B cell (primary cell): ENCODE results near the gene PPP1R3D. TPM values are rescaled to one million over a fixed set of nuclear protein-coding genes. Genes with fewer than 3 reads are reported as not detected.

ENCODE experiments used
- ATAC-seq: fragments of 200-7000 bp; cut with Tn5 transposase; one replicate; pipeline ENCODE4 v1.10.0; 2021; ENCODE audit warnings: low read depth, mild to moderate bottlenecking, moderate number of reproducible peaks, moderate library complexity
- CTCF ChIA-PET: fragments of 350-600 bp; sonication (Branson Sonifier 250); formaldehyde crosslinking; loops from one replicate; lab custom pipeline; 2021; ENCODE audit warnings: antibody characterized with exemption, inconsistent platforms; lab: Charles Lee
- POLR2A ChIA-PET: fragments of 350-600 bp; sonication (Branson Sonifier 250); formaldehyde crosslinking; loops from one replicate; lab custom pipeline; 2021; ENCODE audit warnings: antibody characterized with exemption; lab: Charles Lee
- DNase-seq: peaks from one replicate; pipeline ENCODE4 v3.0.0; 2013
- H2AFZ ChIP-seq: 2 replicates; pipeline ENCODE4 v1.6.1; 2012; ENCODE audit warnings: mild to moderate bottlenecking, low read depth, low read length; ENCODE audit not compliant: insufficient read depth, poor library complexity, severe bottlenecking
- H3K27ac ChIP-seq, 2 donors: 1 replicate in 1 of 2; 2 replicates in 1 of 2; pipeline ENCODE4 v1.5.1; 2012 to 2013; ENCODE audit warnings: low read length in 2 of 2, mild to moderate bottlenecking in 2 of 2, moderate library complexity in 1 of 2
- H3K27me3 ChIP-seq, 4 experiments: fragments of 200-600 bp in 1 of 4; sonication (generic) in 1 of 4; replicated peaks in 1 of 4; 1 replicate in 2 of 4; 2 replicates in 2 of 4; pipeline versions ENCODE4 v1.6.1 to v1.7.0; 2013 to 2016; ENCODE audit warnings: low read length in 3 of 4, mild to moderate bottlenecking in 2 of 4, mixed read lengths in 1 of 4, moderate library complexity in 1 of 4; ENCODE audit not compliant: insufficient read depth in 4 of 4, control insufficient read depth in 3 of 4; ENCODE audit errors: control extremely low read depth in 1 of 4
- H3K36me3 ChIP-seq, 2 experiments: replicated peaks in 1 of 2; 1 replicate in 1 of 2; 2 replicates in 1 of 2; pipeline versions ENCODE4 v1.6.1 to v1.7.1; 2013; ENCODE audit warnings: low read length in 1 of 2; ENCODE audit not compliant: insufficient read depth in 2 of 2, control insufficient read depth in 1 of 2; ENCODE audit errors: control extremely low read depth in 1 of 2, extremely low read depth in 1 of 2
- H3K4me1 ChIP-seq, 2 donors: fragments of 200-600 bp in 1 of 2; sonication (generic) in 1 of 2; 1 replicate in 1 of 2; 2 replicates in 1 of 2; pipeline versions ENCODE4 v1.5.1 to v1.6.1; 2013 to 2017; ENCODE audit warnings: low read length in 2 of 2; ENCODE audit not compliant: control insufficient read depth in 2 of 2, insufficient read depth in 2 of 2
- H3K4me2 ChIP-seq: replicated peaks from 2 replicates; pipeline ENCODE3; 2012; ENCODE audit warnings: mild to moderate bottlenecking, low read depth, low read length; ENCODE audit not compliant: poor library complexity, severe bottlenecking
- H3K4me3 ChIP-seq, 5 experiments: fragments of 200-600 bp in 1 of 5; sonication (generic) in 1 of 5; 1 replicate in 3 of 5; 2 replicates in 2 of 5; pipeline versions ENCODE4 v1.5.1 to v1.7.0; 2011 to 2016; ENCODE audit warnings: low read length in 4 of 5, mild to moderate bottlenecking in 4 of 5, low read depth in 2 of 5, control low read depth in 1 of 5, moderate library complexity in 1 of 5; ENCODE audit not compliant: insufficient read depth in 1 of 5; ENCODE audit errors: control extremely low read depth in 1 of 5, extremely low read depth in 1 of 5
- H3K79me2 ChIP-seq: fragments of 200-600 bp; sonication (generic); one replicate; pipeline ENCODE4 v1.6.0; 2016; ENCODE audit warnings: low read length; ENCODE audit not compliant: control insufficient read depth, insufficient read depth
- H3K9ac ChIP-seq: fragments of 200-600 bp; sonication (generic); 2 replicates; pipeline ENCODE4 v1.6.1; 2017; ENCODE audit warnings: mild to moderate bottlenecking, low read length, moderate library complexity
- H3K9me3 ChIP-seq, 3 donors: one replicate each; pipeline versions ENCODE4 v1.6.1 to v1.7.1; 2013; ENCODE audit warnings: low read length in 2 of 3; ENCODE audit not compliant: control insufficient read depth in 2 of 3, insufficient read depth in 1 of 3; ENCODE audit errors: control extremely low read depth in 1 of 3
- H4K20me1 ChIP-seq: 2 replicates; pipeline ENCODE4 v1.6.0; 2012; ENCODE audit warnings: mild to moderate bottlenecking, low read length; ENCODE audit not compliant: insufficient read depth, control insufficient read depth, poor library complexity, severe bottlenecking
- H3K27ac Mint-ChIP-seq: one replicate; pipeline ENCODE4 v1.8.0; 2021; ENCODE audit warnings: mixed read lengths
- H3K27me3 Mint-ChIP-seq: one replicate; pipeline ENCODE4 v1.8.0; 2021; ENCODE audit warnings: mixed read lengths
- H3K4me1 Mint-ChIP-seq: one replicate; pipeline ENCODE4 v1.8.0; 2021; ENCODE audit warnings: mixed read lengths
- H3K4me3 Mint-ChIP-seq: one replicate; pipeline ENCODE4 v1.8.0; 2021; ENCODE audit warnings: mixed read lengths
- H3K9me3 Mint-ChIP-seq: one replicate; pipeline ENCODE4 v1.8.0; 2022; ENCODE audit warnings: mixed read lengths; ENCODE audit not compliant: insufficient read depth
- EZH2 ChIP-seq: IDR thresholded peaks from 2 replicates; pipeline ENCODE4 v1.6.1; 2012; ENCODE audit warnings: borderline replicate concordance, low read depth, mild to moderate bottlenecking, moderate library complexity, low read length; ENCODE audit not compliant: insufficient read depth, poor library complexity, severe bottlenecking
- WGBS: methylation state at CpG from one replicate; pipeline ENCODE4 v1.1.5; 2013; ENCODE audit warnings: missing lambda C conversion rate; ENCODE audit not compliant: insufficient coverage; 5-methylcytosine and 5-hydroxymethylcytosine counted together
- intact Hi-C: fragments of 100-400 bp; cut with micrococcal nuclease; formaldehyde crosslinking; loops from one replicate; pipeline ENCODE4 v1.10.0; 2022
- polyA plus RNA-seq: library from polyadenylated mRNA; depleted of rRNA; stranded (reverse); fragments of >200 nt; gene quantifications from 2 replicates; pipeline ENCODE4 v1.2.3, GENCODE V29; 2012
- total RNA-seq, 2 donors: library from RNA; stranded (reverse); fragments of 120-200 nt in 1 of 2; gene quantifications; 1 replicate in 1 of 2; 2 replicates in 1 of 2; pipeline versions ENCODE4 v1.2.3 to v1.2.4, GENCODE V29; 2013 to 2022
- TF ChIP-seq, protein P1 (sequence below): fragments of 200-600 bp; IDR thresholded peaks from one replicate; pipeline ENCODE4 v1.8.0; 2022; ENCODE audit warnings: antibody characterized with exemption, mild to moderate bottlenecking

PPP1R3D gene
- total and polyA plus RNA-seq, 2 donors (not counting 1 experiment from before 2014, with no cell fraction given) = 1.2 to 13.6 TPM

DNA sequence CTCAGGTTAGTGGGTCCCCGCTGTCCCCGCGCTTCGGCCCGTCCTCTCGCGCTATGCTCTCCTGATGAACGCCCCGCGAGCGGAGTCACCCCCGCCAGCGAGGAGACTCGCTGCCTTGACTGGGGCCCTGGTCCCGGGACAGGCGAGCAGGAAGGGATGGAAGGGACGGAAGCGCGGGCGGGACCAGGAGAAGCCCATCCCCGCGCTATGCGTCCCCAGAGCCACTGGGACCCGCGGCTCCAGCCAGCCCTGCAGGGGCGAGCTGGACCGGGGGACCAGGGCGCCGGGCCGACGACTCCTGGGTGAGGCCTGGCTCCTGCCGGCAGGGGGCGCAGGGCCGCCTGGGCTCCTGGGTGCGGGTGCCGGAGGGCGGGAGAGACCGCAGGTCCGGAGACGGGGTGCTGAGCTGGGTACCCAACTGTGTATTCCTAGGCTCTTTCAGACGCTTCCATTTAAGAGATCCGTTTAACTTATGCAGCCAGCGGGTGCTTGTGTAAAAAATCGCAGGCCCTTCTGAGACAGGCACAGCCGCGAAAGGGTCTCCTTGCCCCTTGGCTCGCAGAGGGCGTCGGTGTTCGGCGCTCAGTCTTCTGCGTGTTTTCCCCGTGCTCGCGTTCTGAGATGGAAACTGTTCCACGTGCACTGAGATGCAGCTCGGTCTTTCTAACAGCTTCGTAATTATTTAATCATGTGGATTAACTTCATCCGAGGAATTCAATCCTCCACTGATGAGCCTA is 6.1 kb downstream of the PPP1R3D start:
- peak overlapping the region; percentile 46 for H3K27ac Mint-ChIP-seq
- no peaks in the 10 kb centered on the region for H3K27me3 Mint-ChIP-seq
- 10% methylated on average over 56 of the region's 59 CpGs for WGBS
- Histone ChIP-seq H3K27ac (no peak overlapping the region), H3K4me2 (peak overlapping the region; percentile 89), H3K9ac (peak overlapping the region; percentile 68), H3K36me3 (no peaks in the 10 kb centered on the region), H4K20me1 (no peaks in the 10 kb centered on the region), H3K27me3 (no peaks in the 10 kb centered on the region), H3K4me3 (peak overlapping the region in 4 of 5 experiments; percentile 51 to 69 (median 63)), H3K79me2 (peaks cover 6% of the 10 kb centered on the region), H3K4me1 (peaks cover 13 to 14% of the 10 kb centered on the region in 2 donors), H3K9me3 (peaks cover 0 to 11% (median 0%) of the 10 kb centered on the region in 3 donors), H2AFZ (peak overlapping the region; percentile 82)
- CTCF ChIA-PET = interaction anchor here (0.8 to 2.8 kb wide), 12 partner anchors 10 to 664 kb away, joined by 3 to 29 read pairs (median 3); partner anchors contain the start of gene CDH26
- no peak for TF ChIP-seq EZH2
- TF ChIP-seq, protein P1, sequence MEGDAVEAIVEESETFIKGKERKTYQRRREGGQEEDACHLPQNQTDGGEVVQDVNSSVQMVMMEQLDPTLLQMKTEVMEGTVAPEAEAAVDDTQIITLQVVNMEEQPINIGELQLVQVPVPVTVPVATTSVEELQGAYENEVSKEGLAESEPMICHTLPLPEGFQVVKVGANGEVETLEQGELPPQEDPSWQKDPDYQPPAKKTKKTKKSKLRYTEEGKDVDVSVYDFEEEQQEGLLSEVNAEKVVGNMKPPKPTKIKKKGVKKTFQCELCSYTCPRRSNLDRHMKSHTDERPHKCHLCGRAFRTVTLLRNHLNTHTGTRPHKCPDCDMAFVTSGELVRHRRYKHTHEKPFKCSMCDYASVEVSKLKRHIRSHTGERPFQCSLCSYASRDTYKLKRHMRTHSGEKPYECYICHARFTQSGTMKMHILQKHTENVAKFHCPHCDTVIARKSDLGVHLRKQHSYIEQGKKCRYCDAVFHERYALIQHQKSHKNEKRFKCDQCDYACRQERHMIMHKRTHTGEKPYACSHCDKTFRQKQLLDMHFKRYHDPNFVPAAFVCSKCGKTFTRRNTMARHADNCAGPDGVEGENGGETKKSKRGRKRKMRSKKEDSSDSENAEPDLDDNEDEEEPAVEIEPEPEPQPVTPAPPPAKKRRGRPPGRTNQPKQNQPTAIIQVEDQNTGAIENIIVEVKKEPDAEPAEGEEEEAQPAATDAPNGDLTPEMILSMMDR = peak; percentile 95
- ATAC-seq (peak; percentile 84), DNase-seq (peak; percentile 86)
- H3K9me3 Mint-ChIP-seq = no peaks in the 10 kb centered on the region
- POLR2A ChIA-PET = no interaction called here
- H3K4me1 Mint-ChIP-seq = peaks cover 28% of the 10 kb centered on the region
- peak overlapping the region; percentile 80 for H3K4me3 Mint-ChIP-seq
- intact Hi-C loops = loop anchor here (2.0 kb wide), 1 partner anchor 15 kb away; no protein-coding TSS in a partner anchor
